Measurements from ENCODE around the gene GPX2.
A peak's percentile ranks its signal among the peaks of the same experiment; 100 is the strongest.

The GPX2 gene

DNA sequence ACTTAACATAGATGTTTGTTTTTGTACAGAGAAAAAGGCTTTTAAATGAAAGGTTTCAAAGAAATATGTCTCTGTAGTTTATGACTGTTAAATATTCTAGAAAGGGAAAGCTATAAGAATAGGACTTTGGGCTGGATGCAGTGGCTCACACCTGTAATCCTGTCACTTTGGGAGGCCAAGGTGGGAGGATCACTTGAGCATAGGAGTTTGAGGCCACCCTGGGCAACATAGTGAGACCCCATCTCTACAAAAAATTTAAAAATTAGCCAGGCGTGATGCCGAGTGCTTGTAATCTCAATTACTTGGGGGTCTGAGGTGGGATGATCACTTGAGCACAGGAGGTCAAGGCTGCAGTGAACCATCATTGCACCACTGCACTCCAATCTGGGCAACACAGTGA lies 11.4 kb downstream of the GPX2 start:
- H3K4me3 ChIP-seq (ENCODE audit: low read length, poor library complexity, severe bottlenecking) = no peak overlapping the region
- H3K27me3 ChIP-seq (ENCODE audit: insufficient read depth, low read length, poor library complexity, severe bottlenecking) = no peaks in the 10 kb centered on the region
- H3K9ac ChIP-seq (ENCODE audit: low read depth, low read length, poor library complexity, severe bottlenecking) = no peak overlapping the region
- peaks cover 15% of the 10 kb centered on the region for H3F3A ChIP-seq (ENCODE audit: low read depth)
- H3K9me2 ChIP-seq (replicated peaks; ENCODE audit: low read depth, low read length) = no peaks in the 10 kb centered on the region
- H3K36me3 ChIP-seq (ENCODE audit: insufficient read depth, low read length) = peaks cover 31% of the 10 kb centered on the region; the same call in 1 of the 2 replicates
- peaks cover 13% of the 10 kb centered on the region; the same call in 1 of the 2 replicates for H3K79me2 ChIP-seq (ENCODE audit: insufficient read depth, low read length)
- TF ChIP-seq CTCF (conservative IDR thresholded peaks at IDR 0.05; ENCODE audit: low read length) (no peak), EZH2phosphoT487 (IDR thresholded peaks at IDR 0.05; ENCODE audit: borderline replicate concordance) (no peak)
- H3K9me3 ChIP-seq (ENCODE audit: insufficient read depth, low read depth, low read length) = no peaks in the 10 kb centered on the region
- peaks cover 50% of the 10 kb centered on the region for H3K4me1 ChIP-seq (ENCODE audit: insufficient read depth, low read length, poor library complexity, severe bottlenecking)
- H2AFZ ChIP-seq (ENCODE audit: low read length) = no peak overlapping the region
- H4K20me1 ChIP-seq (ENCODE audit: insufficient read depth, low read length, poor library complexity, severe bottlenecking) = no peaks in the 10 kb centered on the region
- H3K4me2 ChIP-seq (ENCODE audit: low read depth, low read length, poor library complexity, severe bottlenecking) = no peak overlapping the region

GRCh38 chr14:64930085-64930843 lies 12.3 kb downstream of the GPX2 start:
- H3K9me3 ChIP-seq (ENCODE audit: insufficient read depth, low read depth, low read length) = no peaks in the 10 kb centered on the region
- no peaks in the 10 kb centered on the region for H3K27me3 ChIP-seq (ENCODE audit: insufficient read depth, low read length, poor library complexity, severe bottlenecking)
- no peak for TF ChIP-seq EZH2phosphoT487 (IDR thresholded peaks at IDR 0.05; ENCODE audit: borderline replicate concordance)
- TF ChIP-seq CTCF (conservative IDR thresholded peaks at IDR 0.05; ENCODE audit: low read length) = no peak
- peak overlapping the region; percentile 71 for H3K4me2 ChIP-seq (ENCODE audit: low read depth, low read length, poor library complexity, severe bottlenecking)
- no peaks in the 10 kb centered on the region for H3K9me2 ChIP-seq (replicated peaks; ENCODE audit: low read depth, low read length)
- peaks cover 31% of the 10 kb centered on the region; the same call in 1 of the 2 replicates for H3K36me3 ChIP-seq (ENCODE audit: insufficient read depth, low read length)
- H3K4me1 ChIP-seq (ENCODE audit: insufficient read depth, low read length, poor library complexity, severe bottlenecking) = peaks cover 45% of the 10 kb centered on the region
- peak overlapping the region; percentile 64 for H3K9ac ChIP-seq (ENCODE audit: low read depth, low read length, poor library complexity, severe bottlenecking)
- H3K4me3 ChIP-seq (ENCODE audit: low read length, poor library complexity, severe bottlenecking) = no peak overlapping the region
- H2AFZ ChIP-seq (ENCODE audit: low read length) = no peak overlapping the region
- H3F3A ChIP-seq (ENCODE audit: low read depth) = peaks cover 15% of the 10 kb centered on the region
- H3K79me2 ChIP-seq (ENCODE audit: insufficient read depth, low read length) = peaks cover 13% of the 10 kb centered on the region; the same call in 1 of the 2 replicates
- H4K20me1 ChIP-seq (ENCODE audit: insufficient read depth, low read length, poor library complexity, severe bottlenecking) = no peaks in the 10 kb centered on the region

DNA sequence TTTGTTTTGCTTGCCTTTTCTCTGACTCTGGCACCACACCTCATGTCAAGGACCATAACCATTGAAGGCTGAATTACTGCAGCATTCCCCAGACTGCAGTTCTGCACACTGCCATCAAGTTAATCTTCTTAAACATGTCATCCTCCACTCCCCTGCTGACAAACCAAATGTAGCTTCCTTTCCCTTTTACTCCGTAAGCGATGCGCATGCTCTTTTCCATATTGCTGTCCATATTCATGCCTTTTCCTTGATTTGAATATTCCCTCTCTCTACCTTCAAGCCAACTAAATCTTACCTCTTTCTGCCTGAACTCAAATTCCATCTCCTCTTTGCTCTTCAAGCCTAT lies 13.6 kb downstream of the GPX2 start:
- Histone ChIP-seq H3K4me3 (ENCODE audit: low read length, poor library complexity, severe bottlenecking) (peak overlapping the region; percentile 58), H3K4me2 (ENCODE audit: low read depth, low read length, poor library complexity, severe bottlenecking) (peak overlapping the region; percentile 71), H2AFZ (ENCODE audit: low read length) (peak overlapping the region; percentile 39; the same call in 1 of the 2 replicates), H3K27me3 (ENCODE audit: insufficient read depth, low read length, poor library complexity, severe bottlenecking) (no peaks in the 10 kb centered on the region), H3F3A (ENCODE audit: low read depth) (peaks cover 15% of the 10 kb centered on the region), H3K4me1 (ENCODE audit: insufficient read depth, low read length, poor library complexity, severe bottlenecking) (peaks cover 45% of the 10 kb centered on the region), H3K9ac (ENCODE audit: low read depth, low read length, poor library complexity, severe bottlenecking) (peak overlapping the region; percentile 64), H4K20me1 (ENCODE audit: insufficient read depth, low read length, poor library complexity, severe bottlenecking) (no peaks in the 10 kb centered on the region), H3K9me3 (ENCODE audit: insufficient read depth, low read depth, low read length) (no peaks in the 10 kb centered on the region), H3K9me2 (replicated peaks; ENCODE audit: low read depth, low read length) (no peaks in the 10 kb centered on the region), H3K36me3 (ENCODE audit: insufficient read depth, low read length) (peaks cover 26% of the 10 kb centered on the region; the same call in 1 of the 2 replicates), H3K79me2 (ENCODE audit: insufficient read depth, low read length) (peaks cover 13% of the 10 kb centered on the region; the same call in 1 of the 2 replicates)
- TF ChIP-seq EZH2phosphoT487 (IDR thresholded peaks at IDR 0.05; ENCODE audit: borderline replicate concordance) = no peak
